GM18508 (cell line): ENCODE data around the gene NUBPL.

Experiments used
- ATAC-seq: cut with Tn5 transposase; IDR thresholded peaks from one replicate; pipeline ENCODE4 v1.9.1; 2021; ENCODE audit warnings: moderate number of reproducible peaks; ENCODE audit not compliant: insufficient read depth, unreplicated experiment

NUBPL gene, protein sequence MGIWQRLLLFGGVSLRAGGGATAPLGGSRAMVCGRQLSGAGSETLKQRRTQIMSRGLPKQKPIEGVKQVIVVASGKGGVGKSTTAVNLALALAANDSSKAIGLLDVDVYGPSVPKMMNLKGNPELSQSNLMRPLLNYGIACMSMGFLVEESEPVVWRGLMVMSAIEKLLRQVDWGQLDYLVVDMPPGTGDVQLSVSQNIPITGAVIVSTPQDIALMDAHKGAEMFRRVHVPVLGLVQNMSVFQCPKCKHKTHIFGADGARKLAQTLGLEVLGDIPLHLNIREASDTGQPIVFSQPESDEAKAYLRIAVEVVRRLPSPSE

DNA sequence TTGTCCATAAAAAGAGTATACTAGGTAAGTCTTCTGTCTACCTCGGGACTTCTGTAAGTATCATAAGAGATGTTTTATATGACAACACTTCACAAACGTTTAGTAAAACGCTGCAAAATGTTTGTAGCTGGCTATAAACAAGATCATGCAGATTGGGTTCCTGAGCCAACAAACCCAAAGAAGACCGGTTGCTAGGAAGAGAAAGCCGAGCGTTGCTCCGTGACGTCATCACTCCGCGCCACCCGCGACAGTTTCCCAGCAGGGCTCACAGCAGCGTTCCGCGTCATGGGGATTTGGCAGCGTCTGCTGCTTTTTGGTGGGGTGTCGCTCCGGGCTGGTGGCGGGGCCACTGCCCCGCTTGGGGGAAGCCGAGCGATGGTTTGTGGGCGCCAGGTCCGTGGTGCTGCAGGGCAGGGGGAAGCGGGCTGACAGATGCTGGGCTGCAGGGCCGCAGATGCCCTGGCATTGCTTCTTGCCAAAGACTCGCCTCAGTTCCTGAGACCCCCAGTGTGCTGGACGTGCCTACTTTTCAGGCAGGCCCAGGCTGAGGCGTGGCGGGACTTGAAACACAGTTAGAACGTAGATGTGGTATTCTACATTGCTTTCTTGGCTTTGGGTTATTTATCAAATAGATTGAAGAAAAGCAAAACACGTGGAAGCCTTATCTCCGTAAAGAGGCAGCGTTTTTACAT lies at the start of gene NUBPL:
NUBPL (plus strand) TSS at position 250 of the 692 bp plus-strand sequence; CDS start at position 286, 36 bp downstream.
- peak; percentile 94 for ATAC-seq

- ATAC-seq = no peak
Measured at GRCh38 chr14:31527087-31527486, 34.1 kb upstream of the NUBPL start.

- no peak for ATAC-seq
Measured at GRCh38 chr14:31527546-31527945, 33.7 kb upstream of the NUBPL start.

DNA sequence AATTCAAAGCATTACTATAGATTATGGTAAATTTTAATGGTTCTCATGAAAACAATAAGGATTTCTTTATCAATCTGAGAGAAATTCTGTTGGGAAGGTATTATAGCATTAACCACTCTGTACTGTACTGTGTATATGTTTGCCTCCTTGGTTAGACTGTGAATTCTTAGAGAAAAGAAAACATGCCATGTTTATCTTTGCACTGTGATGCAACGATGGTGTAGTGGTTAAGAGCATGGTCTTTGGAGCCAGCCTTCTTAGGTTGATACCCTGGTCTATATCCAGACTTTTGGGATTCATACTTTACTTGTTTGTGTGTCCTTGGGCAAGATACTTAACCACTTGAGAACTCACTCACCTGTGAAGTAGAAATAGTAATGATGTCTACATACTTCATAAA lies 32.2 kb upstream of the NUBPL start:
- ATAC-seq = no peak

DNA sequence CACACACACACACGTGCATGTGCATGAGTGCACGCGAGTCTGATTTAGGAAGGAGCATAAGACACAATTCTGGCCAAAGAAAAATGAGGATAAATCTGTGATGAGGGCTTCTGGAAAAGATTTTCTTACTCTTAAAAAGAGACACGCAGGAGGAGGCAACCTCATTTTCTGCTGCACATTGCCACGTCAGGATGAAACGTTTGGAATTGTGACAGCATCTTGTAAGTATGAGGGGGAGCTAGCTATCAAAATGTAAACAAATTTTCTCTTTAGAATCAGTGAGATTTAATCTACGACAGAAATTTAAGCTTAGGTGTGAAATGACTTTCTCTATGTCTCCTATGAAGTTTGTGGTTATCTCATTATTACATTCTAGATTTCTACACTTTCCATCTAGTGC lies 31.1 kb upstream of the NUBPL start:
- no peak for ATAC-seq

DNA sequence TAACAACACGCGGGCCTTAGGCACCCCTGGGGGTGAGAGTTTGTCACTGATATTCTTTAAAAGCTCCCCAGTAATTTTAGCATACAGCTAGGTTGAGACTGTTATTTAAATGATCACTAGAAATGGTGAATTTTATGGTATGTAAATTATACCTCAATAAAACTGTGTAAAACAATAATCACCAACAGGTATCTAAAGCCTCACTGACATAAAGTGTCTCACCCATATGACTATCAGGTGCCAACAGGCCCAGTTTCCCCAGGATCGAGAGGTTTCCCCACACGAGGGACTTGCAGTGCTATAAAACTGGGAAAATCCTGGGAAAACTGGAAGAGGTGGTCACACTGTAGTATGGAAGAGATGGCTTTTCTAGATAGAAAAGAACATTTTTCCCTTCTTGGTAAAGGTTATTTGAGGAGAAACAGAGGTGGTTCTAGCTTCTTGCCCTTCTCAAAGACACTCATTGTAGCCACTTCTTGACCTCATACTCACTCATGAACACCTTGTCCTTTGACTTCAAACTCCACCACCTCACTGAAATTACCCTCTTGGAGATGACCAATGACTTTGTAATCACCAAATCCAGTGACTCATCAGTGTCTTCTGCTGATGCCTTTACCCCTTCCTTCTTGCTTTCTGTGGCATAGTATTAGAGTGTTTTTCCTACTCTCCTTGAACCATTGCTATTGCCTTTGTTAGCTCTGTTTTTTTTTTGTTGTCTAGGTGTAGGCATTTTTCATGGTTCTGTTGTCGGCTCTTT lies 24.8 kb upstream of the NUBPL start:
- ATAC-seq = no peak

DNA sequence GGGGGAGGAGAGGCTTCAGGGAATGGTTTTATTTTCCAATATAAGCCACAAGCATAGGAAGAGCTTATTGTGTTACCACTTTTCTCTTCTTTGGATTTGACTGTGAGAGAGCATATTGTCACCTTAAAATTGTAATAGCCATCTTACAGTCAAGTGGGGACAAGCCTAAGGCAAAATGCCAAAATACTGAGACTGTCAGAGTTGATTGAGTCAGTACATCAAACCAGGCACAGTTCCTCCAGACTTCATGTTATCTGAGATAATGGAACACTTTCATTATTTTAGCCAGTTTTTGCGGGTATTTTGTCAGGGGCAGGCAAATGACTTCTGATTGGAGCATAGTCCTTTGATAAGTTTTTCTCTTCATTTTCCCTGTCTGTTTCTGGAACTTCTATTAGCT lies 19.5 kb upstream of the NUBPL start:
- no peak for ATAC-seq

DNA sequence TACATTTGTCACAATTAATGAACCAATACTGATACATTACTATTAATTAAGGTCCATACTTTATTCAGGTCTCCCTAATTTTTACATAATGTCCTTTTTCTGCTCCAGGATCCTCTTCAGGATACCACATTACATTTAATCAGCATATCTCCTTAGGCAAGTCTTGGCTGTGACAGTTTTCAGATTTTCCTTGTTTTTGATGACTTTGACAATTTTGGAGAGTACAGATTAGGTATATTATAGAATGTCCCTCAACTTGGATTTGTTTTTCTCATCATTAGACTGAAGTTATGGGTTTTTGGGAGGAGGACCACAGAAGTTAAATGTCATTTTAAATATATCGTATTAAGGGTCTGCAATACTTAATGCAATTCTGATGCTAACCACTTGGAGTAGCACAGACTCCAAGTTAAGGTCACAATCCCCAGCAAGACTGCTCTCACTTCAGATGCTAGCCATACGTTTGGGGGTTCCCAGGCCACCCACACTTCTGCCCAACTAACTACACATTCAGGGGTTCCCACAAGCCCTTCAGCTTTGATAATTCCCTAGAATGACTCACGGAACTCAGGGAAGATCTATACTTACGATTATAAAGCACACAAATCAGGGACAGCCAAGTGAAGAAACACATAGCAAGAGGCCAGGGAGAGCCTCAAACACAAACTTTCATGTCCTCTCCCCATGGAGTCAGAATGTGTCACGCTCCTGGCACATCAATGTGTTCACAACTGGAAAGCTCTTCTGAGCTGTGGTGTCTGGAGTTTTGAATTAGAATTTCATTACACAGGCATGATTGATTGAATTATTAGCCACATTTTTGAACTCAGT lies 17.0 kb upstream of the NUBPL start:
- ATAC-seq = no peak

- no peak for ATAC-seq
Measured at GRCh38 chr14:31544816-31545215, 16.4 kb upstream of the NUBPL start.

- ATAC-seq = no peak
Measured at GRCh38 chr14:31545328-31545727, 15.9 kb upstream of the NUBPL start.

DNA sequence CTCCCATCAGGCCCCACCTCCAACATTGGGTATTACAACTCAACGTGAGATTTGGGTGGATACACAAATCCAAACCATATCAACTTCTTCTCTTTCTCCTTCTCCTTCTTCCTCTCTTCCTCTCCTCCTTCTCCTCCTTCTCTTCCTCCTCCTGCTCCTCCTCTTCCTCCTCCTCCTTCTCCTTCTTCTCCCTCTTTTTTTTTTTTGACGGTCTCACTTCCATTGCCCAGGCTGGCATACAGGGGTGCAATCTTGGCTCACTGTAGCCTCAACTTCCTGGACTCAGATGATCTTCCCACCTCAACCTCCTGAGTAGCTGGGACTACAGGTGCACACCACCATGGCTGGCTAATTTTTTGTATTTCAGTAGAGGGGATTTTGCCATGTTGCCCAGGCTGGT lies 11.4 kb upstream of the NUBPL start:
- no peak for ATAC-seq

GRCh38 chr14:31550589-31550988 lies 10.6 kb upstream of the NUBPL start:
- ATAC-seq = no peak

- no peak for ATAC-seq
Measured at GRCh38 chr14:31556191-31556590, 5.0 kb upstream of the NUBPL start.

DNA sequence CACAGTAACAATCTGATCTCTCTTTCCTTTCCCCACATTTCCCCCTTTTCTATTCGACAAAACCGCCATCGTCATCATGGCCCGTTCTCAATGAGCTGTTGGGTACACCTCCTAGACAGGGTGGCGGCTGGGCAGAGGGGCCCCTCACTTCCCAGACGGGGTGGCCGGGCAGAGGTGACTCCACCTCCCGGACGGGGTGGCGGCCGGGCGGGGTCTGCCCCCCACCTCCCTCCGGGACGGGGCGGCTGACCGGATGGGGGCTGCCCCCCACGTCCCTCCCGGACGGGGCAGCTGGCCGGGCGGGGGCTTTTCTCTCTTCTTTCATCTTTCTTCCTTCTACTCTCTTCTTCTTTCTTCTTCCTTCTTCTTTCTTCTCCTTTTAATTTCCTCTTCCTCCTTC lies 1.3 kb upstream of the NUBPL start:
- no peak for ATAC-seq

GRCh38 chr14:31560759-31561154 lies 447 bp upstream of the NUBPL start:
- ATAC-seq = no peak

GRCh38 chr14:31564194-31564593 lies 3.0 kb downstream of the NUBPL start:
- no peak for ATAC-seq

- no peak for ATAC-seq
Measured at GRCh38 chr14:31566456-31566855, 5.3 kb downstream of the NUBPL start.

GRCh38 chr14:31567655-31568054 lies 6.5 kb downstream of the NUBPL start:
- ATAC-seq = no peak

DNA sequence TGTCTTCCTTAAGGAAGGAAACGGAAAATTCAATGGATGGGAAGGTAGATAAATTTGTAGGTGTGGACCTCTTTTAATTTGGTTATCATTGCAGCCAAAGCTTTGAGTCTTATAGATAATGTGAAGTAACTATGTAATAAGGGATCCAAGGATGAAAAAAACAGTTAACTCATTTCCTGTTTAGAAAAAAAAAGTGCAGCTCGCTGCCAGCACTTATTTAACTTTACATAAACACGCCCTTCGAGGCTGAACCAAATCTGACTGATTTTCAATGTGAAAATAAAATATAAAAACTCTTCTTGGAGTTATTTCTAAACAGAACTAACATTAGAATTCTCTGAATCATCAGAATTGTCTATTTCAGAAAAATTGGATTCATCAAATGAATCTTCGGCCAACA lies 7.0 kb downstream of the NUBPL start:
- ATAC-seq = no peak

DNA sequence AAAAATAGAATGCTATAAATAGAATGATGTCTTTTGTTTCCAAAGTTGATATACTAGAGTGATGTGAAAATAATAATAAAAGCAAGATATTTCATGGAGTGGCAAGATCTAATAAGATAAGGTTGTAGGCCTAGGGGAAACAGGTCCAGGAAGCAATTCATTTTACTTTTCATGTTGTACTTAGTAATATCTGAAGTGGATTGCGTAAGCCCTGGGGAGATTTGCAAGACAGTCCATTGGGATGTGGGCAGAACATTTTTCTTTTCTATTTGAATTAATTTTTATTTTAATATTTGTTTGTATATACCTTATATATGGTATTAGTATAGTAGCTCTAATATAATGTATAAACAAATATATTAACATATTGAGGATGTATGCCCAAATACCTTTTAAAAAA lies 7.5 kb downstream of the NUBPL start:
- ATAC-seq = no peak
